MCF 10A (cell line): ENCODE results near the gene TP53TG5. TPM values are rescaled to one million over a fixed set of nuclear protein-coding genes. Genes with fewer than 3 reads are reported as not detected.

ENCODE experiments used
- BruUV-seq: library from RNA; stranded (reverse); fragments of 400-500 nt; replicated peaks from 2 replicates; lab custom pipeline; 2021; lab: Mats Ljungman, UMichigan
- CTCF ChIA-PET: fragments of 300-600 bp; sonication (Branson Sonifier 250); formaldehyde crosslinking; extraction: SDS; loops from one replicate; lab custom pipeline; 2021; ENCODE audit warnings: antibody characterized with exemption, inconsistent platforms; lab: Yijun Ruan, JAX
- POLR2A ChIA-PET: fragments of 300-600, 350-650 bp; sonication (Branson Sonifier 250); formaldehyde crosslinking; extraction: SDS; loops from one replicate; lab custom pipeline; 2020; ENCODE audit warnings: antibody characterized with exemption, inconsistent platforms; lab: Yijun Ruan, JAX
- DNase-seq: peaks from one replicate; pipeline ENCODE4 v3.0.0-alpha.2; 2018; ENCODE audit not compliant: unreplicated experiment
- H3K27ac Mint-ChIP-seq: one replicate; pipeline ENCODE4 v1.8.0; 2022; ENCODE audit warnings: mild to moderate bottlenecking, low read depth, mixed read lengths; ENCODE audit not compliant: unreplicated experiment
- H3K27me3 Mint-ChIP-seq: one replicate; pipeline ENCODE4 v1.8.0; 2022; ENCODE audit warnings: mixed read lengths; ENCODE audit not compliant: insufficient read depth, unreplicated experiment
- H3K36me3 Mint-ChIP-seq: one replicate; pipeline ENCODE4 v1.8.0; 2022; ENCODE audit warnings: mild to moderate bottlenecking, moderate library complexity, mixed read lengths; ENCODE audit not compliant: insufficient read depth, unreplicated experiment
- H3K4me1 Mint-ChIP-seq: one replicate; pipeline ENCODE4 v1.8.0; 2022; ENCODE audit warnings: mixed read lengths; ENCODE audit not compliant: insufficient read depth, unreplicated experiment
- H3K4me3 Mint-ChIP-seq: one replicate; pipeline ENCODE4 v1.8.0; 2022; ENCODE audit warnings: mild to moderate bottlenecking, moderate library complexity, mixed read lengths; ENCODE audit not compliant: unreplicated experiment
- H3K9me3 Mint-ChIP-seq: one replicate; pipeline ENCODE4 v1.8.0; 2022; ENCODE audit warnings: mixed read lengths; ENCODE audit not compliant: unreplicated experiment
- CTCF ChIP-seq: fragments of 200-600 bp; IDR thresholded peaks from one replicate; pipeline ENCODE4 v1.8.0; 2022; ENCODE audit warnings: antibody characterized with exemption, mild to moderate bottlenecking; ENCODE audit not compliant: unreplicated experiment
- intact Hi-C: fragments of 100-400 bp; cut with micrococcal nuclease; formaldehyde crosslinking; loops from 2 replicates; pipeline ENCODE4 v1.14.1; 2022
- total RNA-seq: library from RNA; stranded (reverse); gene quantifications from 2 replicates; pipeline ENCODE4 v1.2.3, GENCODE V29; 2022

TP53TG5 gene
- total RNA-seq, 1 experiment from 2014 or later = not detected

DNA sequence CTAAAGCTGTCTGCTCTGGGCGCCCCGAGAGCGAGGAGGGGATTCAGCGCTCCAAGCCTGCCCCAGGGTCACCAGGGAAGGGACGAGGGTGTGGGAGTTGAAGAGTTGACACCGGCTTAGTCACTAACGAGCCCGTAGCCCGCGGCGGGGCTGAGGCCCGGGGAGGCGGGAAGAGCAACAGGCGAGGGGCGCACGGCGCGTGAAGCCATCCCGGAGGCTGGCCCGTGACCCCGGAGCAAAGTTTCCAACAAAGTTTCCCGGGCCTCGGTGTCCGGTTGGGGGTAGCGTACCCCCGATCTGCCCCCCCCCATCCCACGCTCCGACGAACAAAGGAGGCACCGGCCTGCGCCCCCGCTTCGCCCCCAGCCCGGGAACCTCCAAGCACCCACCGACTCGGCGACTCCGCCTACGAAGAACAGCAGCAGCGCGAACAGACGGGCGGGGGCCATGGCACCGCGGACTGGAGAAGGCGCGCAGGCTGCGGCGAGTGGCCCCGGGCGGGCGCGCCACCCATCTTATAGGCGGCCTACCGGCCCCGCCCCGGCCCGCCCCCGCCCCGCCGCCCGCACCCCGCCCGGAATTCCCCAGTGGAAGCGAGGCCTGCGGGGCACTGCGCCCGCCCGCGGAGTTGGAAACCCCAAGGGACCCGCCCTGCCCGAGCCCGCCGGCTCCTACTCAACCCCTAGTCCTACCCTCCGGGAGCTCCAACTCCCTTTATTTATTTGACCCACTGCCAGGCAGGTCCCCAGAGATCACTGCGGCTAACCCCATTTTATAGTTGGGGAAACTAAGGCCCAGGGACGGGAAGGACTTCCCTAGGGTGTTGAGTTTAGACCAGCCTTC is 30.0 kb downstream of the TP53TG5 start, which contains the start of gene SDC4:
SDC4 (minus strand) TSS at position 489 of the 843 bp plus-strand sequence; CDS start at position 449, 40 bp downstream.
- intact Hi-C loops = loop anchor here (5.0 kb wide), 1 partner anchor 69 kb away; the partner anchor contains the start of gene PIGT
- Mint-ChIP-seq H3K4me1 (peaks cover 20% of the 10 kb centered on the region), H3K4me3 (peak within 1 kb of the TSS; percentile 89), H3K27me3 (no peaks in the 10 kb centered on the region), H3K9me3 (no peaks in the 10 kb centered on the region), H3K36me3 (no peaks in the 10 kb centered on the region), H3K27ac (peak within 1 kb of the TSS; percentile 93)
- DNase-seq = peak; percentile 73
- TF ChIP-seq CTCF = no peak
- ChIA-PET POLR2A (interaction anchor here (0.5 to 37.4 kb wide), 14 partner anchors 12 to 621 kb away, joined by 3 to 1328 read pairs (median 4); partner anchors contain the start of genes PIGT, SDC4 and SYS1), CTCF (interaction anchor here (0.7 to 9.0 kb wide), 13 partner anchors 9 to 431 kb away, joined by 3 to 82 read pairs (median 5); partner anchors contain the start of gene SYS1)
- TSS peak; percentile 46 for BruUV-seq

DNA sequence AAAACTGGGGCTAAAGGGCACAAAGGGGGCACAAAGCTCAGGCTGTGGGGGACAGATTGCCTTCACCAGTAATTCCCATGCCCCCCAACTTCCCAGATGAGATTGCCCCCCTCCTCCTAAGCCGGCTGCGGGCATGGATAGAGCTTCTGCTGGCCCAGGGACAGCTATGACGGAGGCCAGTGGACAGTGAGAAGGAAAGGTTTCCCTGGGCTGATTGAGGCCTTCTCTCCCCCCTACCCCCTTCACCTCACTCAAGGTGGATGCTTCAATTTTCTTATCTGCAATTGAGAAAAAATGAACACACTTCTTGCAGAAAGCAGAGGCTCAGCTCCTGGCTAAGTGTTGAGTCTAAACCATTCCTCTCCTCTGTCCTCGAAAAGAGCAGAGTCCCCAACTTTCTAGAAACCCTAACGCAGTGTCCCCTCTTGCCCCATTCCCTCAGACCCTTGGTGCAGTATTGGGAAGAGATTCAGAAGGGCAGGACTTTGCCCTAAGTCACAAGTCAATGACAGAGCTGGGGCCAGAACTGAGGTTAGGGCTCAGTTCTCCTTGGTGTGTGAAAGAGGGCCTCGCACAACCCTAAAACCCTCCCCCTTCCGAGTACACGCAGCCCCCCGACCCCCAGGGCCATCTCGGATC is 30.7 kb downstream of the TP53TG5 start:
- intact Hi-C loops = loop anchor here (5.0 kb wide), 1 partner anchor 70 kb away; the partner anchor contains the start of gene PIGT
- DNase-seq = no peak
- no peaks in the 10 kb centered on the region for H3K9me3 Mint-ChIP-seq
- peak overlapping the region; percentile 93 for H3K27ac Mint-ChIP-seq
- H3K36me3 Mint-ChIP-seq = no peaks in the 10 kb centered on the region
- peaks cover 28% of the 10 kb centered on the region for H3K4me1 Mint-ChIP-seq
- peak overlapping the region; percentile 89 for H3K4me3 Mint-ChIP-seq
- TF ChIP-seq CTCF = no peak
- ChIA-PET CTCF (interaction anchor here (0.6 to 9.0 kb wide), 14 partner anchors 9 to 431 kb away, joined by 3 to 82 read pairs (median 6); partner anchors contain the start of gene SYS1), POLR2A (interaction anchor here (0.5 to 37.4 kb wide), 20 partner anchors 12 to 1059 kb away, joined by 3 to 1328 read pairs (median 4); partner anchors contain the start of genes DNTTIP1, ELMO2, PIGT and SDC4)
- no peaks in the 10 kb centered on the region for H3K27me3 Mint-ChIP-seq
- no TSS peak for BruUV-seq

DNA sequence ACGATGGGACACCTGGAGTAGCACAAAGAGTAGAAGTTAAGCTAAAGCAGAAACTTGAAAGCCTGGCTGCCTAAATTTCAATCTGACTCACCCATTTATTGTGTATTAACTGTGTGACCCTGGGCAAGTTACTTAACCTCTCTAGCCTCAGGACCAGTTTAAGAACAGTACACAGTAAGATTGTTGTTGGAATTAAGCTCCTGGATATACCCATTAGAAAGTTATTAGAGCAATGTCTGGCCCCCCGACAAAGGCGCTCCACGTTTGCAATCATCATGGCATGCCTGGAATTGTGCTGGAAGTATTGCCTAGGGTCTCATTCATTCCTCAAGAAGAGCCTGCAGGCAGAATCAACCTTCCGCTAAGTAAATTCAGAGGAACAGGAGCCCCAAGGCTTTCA is 31.3 kb downstream of the TP53TG5 start:
- intact Hi-C loops = loop anchor here (5.0 kb wide), 1 partner anchor 70 kb away; the partner anchor contains the start of gene PIGT
- BruUV-seq = no TSS peak
- peak; percentile 37 for DNase-seq
- no peaks in the 10 kb centered on the region for H3K27me3 Mint-ChIP-seq
- peak overlapping the region; percentile 93 for H3K27ac Mint-ChIP-seq
- no peaks in the 10 kb centered on the region for H3K36me3 Mint-ChIP-seq
- peak overlapping the region; percentile 89 for H3K4me3 Mint-ChIP-seq
- POLR2A ChIA-PET = interaction anchor here (0.6 to 37.4 kb wide), 19 partner anchors 11 to 1060 kb away, joined by 3 to 1328 read pairs (median 3); partner anchors contain the start of genes DNTTIP1, ELMO2, PIGT and SDC4
- no peak for TF ChIP-seq CTCF
- peaks cover 33% of the 10 kb centered on the region for H3K4me1 Mint-ChIP-seq
- CTCF ChIA-PET = interaction anchor here (0.6 to 9.0 kb wide), 15 partner anchors 10 to 696 kb away, joined by 3 to 82 read pairs (median 5); partner anchors contain the start of gene SYS1
- no peaks in the 10 kb centered on the region for H3K9me3 Mint-ChIP-seq
